Activated naive CD8-positive, alpha-beta T cell (primary cell): ENCODE results near the gene H6PD.

Source experiments
- H3K27ac Mint-ChIP-seq: one replicate; pipeline ENCODE4 v1.8.0; 2021; ENCODE audit warnings: mixed read lengths
- H3K27me3 Mint-ChIP-seq: one replicate; pipeline ENCODE4 v1.8.0; 2021; ENCODE audit warnings: mixed read lengths
- H3K36me3 Mint-ChIP-seq: one replicate; pipeline ENCODE4 v1.8.0; 2021; ENCODE audit warnings: mixed read lengths
- H3K4me1 Mint-ChIP-seq: one replicate; pipeline ENCODE4 v1.8.0; 2021; ENCODE audit warnings: low read depth, mixed read lengths
- H3K4me3 Mint-ChIP-seq: one replicate; pipeline ENCODE4 v1.8.0; 2021; ENCODE audit warnings: mild to moderate bottlenecking, mixed read lengths
- H3K9me3 Mint-ChIP-seq: one replicate; pipeline ENCODE4 v1.8.0; 2021; ENCODE audit warnings: low read depth, mixed read lengths

The H6PD gene

DNA sequence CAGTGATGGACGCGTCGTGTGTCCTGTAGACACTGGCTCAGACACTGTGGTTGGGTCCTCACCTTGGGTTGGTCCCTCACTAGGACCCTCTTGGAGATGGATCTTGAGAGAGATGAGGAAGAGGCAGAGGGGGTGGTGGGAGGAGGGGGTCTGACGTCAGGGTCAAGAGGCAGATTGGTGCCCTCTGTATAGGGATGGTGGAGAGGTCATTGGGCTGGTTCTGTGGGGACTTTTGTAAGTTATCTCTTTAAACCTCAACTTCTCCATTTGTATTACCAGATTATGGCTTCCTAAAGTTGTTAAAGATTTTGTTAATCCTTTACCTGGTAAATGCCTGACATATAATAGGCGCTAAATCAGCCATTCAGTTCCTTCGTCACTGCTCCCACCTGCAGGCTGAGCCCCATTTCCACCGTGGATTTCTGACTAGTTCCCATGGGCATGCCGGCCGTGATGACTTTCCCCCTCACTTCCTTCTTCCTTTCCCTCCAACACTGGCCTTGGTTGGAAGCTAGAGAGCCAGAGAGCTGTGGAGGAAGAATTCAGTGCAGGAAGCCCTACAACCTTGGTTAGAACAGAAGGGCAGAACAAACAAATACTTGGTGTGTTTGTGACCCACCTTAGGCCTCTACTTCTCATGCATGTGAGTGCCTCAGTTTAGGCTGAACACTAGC lies 8.6 kb downstream of the H6PD start:
- Mint-ChIP-seq H3K27ac (no peak overlapping the region), H3K36me3 (no peaks in the 10 kb centered on the region), H3K4me3 (no peak overlapping the region), H3K4me1 (peaks cover 44% of the 10 kb centered on the region), H3K27me3 (no peaks in the 10 kb centered on the region), H3K9me3 (no peaks in the 10 kb centered on the region)

DNA sequence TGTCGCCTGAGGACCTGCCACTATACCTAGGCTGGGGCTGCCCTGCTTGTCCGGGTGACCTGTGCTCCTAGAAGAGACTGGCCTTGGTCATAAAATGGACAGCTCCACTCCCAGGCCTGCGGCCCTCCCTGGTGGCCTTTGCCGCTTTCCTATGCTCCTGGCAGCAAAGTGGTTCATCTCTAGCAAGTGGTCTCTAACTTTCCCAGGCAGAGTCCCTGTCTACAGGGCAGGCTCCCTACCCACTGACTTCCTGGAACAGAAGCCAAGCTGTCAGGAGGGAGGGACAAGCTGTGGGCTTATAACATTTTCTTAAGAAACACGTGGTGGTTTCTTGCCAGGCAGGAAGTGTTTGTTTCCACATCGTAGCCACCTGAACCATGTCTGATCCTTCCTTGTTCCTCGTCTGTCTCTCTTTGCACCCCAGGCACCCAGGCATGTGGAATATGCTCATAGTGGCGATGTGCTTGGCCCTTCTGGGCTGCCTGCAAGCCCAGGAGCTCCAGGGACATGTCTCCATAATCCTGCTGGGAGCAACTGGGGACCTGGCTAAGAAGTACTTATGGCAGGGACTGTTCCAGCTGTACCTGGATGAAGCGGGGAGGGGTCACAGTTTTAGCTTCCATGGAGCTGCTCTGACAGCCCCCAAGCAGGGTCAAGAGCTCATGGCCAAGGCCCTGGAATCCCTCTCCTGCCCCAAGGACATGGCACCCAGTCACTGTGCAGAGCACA lies 10.1 kb downstream of the H6PD start:
- Mint-ChIP-seq H3K9me3 (no peaks in the 10 kb centered on the region), H3K4me1 (peaks cover 34% of the 10 kb centered on the region), H3K36me3 (no peaks in the 10 kb centered on the region), H3K27ac (peak overlapping the region; percentile 61), H3K27me3 (no peaks in the 10 kb centered on the region), H3K4me3 (no peak overlapping the region)

DNA sequence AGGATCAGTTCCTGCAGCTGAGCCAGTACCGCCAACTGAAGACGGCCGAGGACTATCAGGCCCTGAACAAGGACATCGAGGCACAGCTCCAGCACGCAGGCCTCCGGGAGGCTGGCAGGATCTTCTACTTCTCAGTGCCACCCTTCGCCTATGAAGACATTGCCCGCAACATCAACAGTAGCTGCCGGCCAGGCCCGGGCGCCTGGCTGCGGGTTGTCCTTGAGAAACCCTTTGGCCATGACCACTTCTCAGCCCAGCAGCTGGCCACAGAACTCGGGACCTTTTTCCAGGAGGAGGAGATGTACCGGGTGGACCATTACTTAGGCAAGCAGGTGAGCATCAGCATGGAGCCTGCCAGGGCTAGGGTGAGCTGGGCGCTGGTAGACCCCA lies 10.7 kb downstream of the H6PD start:
- no peaks in the 10 kb centered on the region for H3K36me3 Mint-ChIP-seq
- H3K9me3 Mint-ChIP-seq = no peaks in the 10 kb centered on the region
- H3K27ac Mint-ChIP-seq = no peak overlapping the region
- H3K27me3 Mint-ChIP-seq = no peaks in the 10 kb centered on the region
- peaks cover 28% of the 10 kb centered on the region for H3K4me1 Mint-ChIP-seq
- no peak overlapping the region for H3K4me3 Mint-ChIP-seq

DNA sequence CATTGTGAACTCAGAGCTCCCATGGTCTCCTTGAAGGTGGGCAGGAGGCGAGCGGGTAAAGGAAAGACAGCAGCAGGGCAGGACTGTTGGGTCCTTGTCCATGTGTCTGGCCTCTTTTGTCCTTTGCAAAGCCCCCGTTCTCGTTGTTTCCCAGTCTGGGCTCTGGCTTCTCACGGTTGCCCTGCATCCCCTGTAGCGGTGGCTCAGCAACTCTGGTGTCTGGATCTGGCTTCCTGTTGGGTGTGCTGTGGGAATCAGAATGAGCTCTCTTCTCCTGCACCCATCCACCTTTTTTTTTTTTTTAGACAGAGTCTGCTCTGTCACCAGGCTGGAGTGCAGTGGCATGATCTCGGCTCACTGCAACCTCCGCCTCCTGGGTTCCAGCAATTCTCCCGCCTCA lies 11.1 kb downstream of the H6PD start:
- no peaks in the 10 kb centered on the region for H3K27me3 Mint-ChIP-seq
- peaks cover 24% of the 10 kb centered on the region for H3K4me1 Mint-ChIP-seq
- no peaks in the 10 kb centered on the region for H3K9me3 Mint-ChIP-seq
- H3K27ac Mint-ChIP-seq = no peak overlapping the region
- no peaks in the 10 kb centered on the region for H3K36me3 Mint-ChIP-seq
- no peak overlapping the region for H3K4me3 Mint-ChIP-seq

DNA sequence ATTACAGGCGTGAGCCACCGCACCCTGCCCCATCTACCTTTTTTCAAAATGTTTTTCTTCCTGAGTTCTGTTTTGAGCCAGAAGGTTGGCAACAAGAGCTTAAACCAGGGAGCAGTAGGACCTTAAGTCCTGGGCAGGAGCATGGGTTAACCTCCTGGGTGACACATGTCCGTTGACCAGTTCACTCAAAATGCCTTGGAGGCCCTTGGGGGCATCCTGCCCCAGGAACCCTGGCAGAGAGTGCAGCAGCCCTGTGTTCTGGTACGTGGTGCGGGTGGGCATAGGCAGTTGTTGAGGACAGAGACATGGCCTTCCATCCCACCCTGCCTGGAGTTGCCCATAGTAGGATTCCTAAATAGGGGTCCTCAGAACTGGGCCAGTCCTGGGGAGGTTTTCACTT lies 11.6 kb downstream of the H6PD start:
- Mint-ChIP-seq H3K36me3 (no peaks in the 10 kb centered on the region), H3K4me1 (peaks cover 21% of the 10 kb centered on the region), H3K27ac (no peak overlapping the region), H3K27me3 (no peaks in the 10 kb centered on the region), H3K9me3 (no peaks in the 10 kb centered on the region), H3K4me3 (no peak overlapping the region)

DNA sequence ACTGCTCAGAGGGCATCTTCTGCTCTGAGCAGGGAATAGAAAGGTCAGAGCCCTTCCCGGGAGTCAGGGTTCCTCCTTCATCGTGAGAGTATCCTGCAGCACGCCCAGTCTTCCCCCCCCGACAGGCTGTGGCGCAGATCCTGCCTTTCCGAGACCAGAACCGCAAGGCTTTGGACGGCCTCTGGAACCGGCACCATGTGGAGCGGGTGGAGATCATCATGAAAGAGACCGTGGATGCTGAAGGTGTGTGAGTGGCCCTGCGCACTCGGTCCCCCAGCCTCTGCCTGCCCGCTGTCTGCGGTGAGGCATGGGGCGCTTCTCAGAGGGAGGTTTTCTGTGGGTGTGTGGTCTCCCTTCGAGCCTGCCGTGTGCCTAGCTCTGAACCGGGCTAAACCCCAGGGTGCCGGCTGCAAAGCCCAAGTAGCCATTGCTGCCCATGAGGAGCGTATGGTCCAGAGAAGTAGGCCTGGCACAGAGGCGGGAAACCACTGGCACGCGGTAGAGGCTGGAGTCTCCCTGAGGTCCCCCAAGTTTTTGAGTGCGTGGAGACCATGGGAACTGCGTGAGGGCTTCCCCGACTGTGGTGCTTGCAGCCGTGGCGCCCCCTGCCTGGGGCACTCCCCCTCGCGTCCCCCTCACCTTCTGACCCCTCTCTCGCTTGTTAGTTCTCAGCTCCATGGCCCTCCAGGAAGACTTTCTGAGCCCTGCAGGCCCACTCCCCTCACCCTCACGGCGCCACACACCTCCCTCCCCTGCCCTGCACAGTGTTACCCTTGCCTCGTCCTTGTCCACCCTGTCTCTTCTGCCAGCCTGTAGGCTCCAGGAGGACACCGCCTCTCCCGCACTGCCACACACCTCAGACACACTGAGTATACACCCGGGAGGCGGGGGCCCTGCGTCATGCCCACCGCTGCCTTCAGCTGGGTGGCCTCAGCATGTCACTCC lies 12.5 kb downstream of the H6PD start:
- no peaks in the 10 kb centered on the region for H3K27me3 Mint-ChIP-seq
- H3K9me3 Mint-ChIP-seq = no peaks in the 10 kb centered on the region
- no peak overlapping the region for H3K27ac Mint-ChIP-seq
- peaks cover 20% of the 10 kb centered on the region for H3K4me1 Mint-ChIP-seq
- no peaks in the 10 kb centered on the region for H3K36me3 Mint-ChIP-seq
- H3K4me3 Mint-ChIP-seq = no peak overlapping the region

DNA sequence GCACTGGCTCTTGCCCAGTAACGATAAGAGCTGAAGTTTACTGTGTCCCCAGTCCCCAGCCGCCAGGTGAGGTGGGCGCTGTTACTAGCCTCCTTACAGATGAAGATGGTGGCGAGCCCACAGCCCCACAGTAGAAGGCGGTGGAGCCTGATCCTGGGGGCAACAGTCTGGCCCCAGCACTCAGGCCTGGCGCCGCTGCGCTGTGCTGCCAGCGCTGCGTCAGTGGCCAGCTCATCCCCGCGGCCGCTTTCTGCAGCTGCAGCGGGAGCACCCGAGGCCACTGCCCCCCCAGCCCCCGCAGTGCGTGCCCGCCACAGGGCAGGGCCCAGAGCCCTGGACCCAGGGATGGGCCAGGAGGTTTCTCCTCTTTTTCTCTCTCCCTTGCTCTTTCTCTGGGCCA lies 13.3 kb downstream of the H6PD start:
- H3K4me3 Mint-ChIP-seq = no peak overlapping the region
- H3K27ac Mint-ChIP-seq = no peak overlapping the region
- H3K27me3 Mint-ChIP-seq = no peaks in the 10 kb centered on the region
- no peaks in the 10 kb centered on the region for H3K36me3 Mint-ChIP-seq
- H3K9me3 Mint-ChIP-seq = no peaks in the 10 kb centered on the region
- peaks cover 19% of the 10 kb centered on the region for H3K4me1 Mint-ChIP-seq

DNA sequence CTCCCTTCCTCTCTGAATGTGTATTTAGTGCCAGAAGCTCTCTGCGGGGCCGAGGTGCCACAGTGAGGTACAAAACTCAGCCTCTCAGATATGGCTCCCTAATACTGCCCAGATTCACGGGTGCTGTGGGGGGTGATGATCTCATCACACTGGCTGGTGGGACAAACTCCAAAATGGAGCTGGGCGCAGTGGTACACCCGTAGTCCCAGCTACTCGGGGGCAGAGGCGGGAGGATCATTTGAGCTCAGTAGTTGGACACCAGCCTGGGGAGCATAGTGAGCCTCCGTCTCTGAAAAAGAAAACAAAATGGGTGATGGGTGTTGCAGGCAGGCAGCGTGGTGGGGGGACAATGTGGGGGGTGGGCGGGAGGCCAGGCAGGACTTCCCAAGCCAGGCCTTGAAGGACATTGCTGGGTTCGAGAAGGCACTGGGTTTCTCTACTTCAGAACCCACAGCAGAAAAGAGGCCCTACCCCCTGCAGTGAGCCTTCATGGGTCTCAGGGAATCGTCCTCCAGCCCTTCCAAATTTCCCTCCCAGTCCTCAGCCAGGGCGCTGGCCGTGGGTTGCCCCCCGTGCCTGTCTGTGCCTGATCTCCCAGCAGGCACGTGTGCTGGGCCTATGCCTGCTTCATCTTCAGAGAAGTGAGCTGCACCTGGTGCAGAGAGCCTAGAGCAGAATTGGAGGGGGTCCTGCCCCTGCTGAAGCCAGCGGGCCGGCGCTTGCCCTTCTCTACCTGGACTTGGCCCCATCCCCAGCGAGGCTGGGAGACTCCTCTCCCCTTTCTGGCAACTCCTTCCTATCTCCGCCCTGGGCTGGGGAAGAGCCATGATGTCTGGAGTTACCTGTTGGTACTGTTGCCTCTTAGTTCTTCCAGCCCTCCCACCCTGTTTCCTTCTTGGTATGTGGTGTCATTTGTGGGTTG lies 14.0 kb downstream of the H6PD start:
- Mint-ChIP-seq H3K9me3 (no peaks in the 10 kb centered on the region), H3K27me3 (no peaks in the 10 kb centered on the region), H3K27ac (no peak overlapping the region), H3K36me3 (no peaks in the 10 kb centered on the region), H3K4me1 (peaks cover 14% of the 10 kb centered on the region), H3K4me3 (no peak overlapping the region)

DNA sequence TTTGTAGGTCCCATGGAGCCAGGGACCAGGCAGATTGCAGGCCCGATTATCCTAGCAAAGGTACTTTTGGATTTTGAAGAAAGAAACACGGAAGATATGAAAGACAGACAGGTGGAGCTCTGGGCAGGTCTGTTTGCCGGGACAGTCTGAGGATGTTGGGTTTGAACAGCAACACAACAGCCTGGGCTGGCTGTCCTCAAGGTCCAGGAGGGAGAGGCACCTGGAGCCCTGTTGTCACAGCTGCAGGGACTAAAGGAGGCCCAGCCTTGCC lies 14.6 kb downstream of the H6PD start:
- Mint-ChIP-seq H3K4me3 (no peak overlapping the region), H3K27ac (no peak overlapping the region)

DNA sequence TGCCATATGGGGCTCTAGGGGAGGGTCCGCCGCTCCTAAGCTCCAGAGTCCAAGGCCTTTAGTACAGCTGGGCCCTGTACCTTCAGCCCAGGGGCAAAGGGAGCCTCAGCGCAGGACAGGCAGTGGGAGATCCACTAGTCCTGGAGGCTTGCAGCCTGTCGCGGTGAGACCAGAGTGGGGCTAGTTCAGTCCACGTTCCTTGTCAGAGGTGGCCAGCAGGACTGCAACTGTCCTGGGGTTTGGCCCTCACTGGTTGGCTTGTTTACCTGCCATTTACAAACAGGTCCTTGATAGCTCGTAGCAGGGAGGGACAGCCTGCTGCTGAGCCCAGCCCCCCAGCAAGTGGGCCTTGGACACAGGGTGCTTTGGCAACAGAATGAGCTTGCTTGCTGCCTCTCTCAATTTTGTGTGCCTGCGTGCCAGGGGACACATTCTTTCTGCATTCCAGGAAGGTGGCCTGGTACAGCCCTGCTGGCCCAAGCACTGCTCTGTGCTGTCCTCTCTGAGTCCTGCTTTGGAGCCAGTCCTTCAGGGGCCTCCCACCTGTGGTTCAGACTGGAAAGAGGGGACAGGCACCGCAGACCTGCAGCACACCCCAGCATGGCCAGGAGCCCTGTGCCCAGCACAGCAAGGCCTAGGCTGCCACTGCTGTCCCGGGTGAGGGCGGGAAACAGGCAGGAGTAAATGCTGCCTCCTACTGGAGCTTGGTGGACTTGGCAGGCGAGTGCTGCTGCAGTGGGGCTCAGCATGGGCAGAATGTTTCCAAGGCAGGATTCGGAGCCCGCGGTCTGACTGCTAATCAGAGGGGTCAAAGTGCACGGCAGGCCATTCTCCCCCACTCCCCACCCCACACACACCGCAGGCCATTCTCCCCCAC lies 15.2 kb downstream of the H6PD start:
- Mint-ChIP-seq H3K27me3 (no peaks in the 10 kb centered on the region), H3K27ac (no peak overlapping the region), H3K4me1 (peaks cover 12% of the 10 kb centered on the region), H3K36me3 (no peaks in the 10 kb centered on the region), H3K9me3 (no peaks in the 10 kb centered on the region), H3K4me3 (no peak overlapping the region)

More for the DNA sequence above, 14.6 kb downstream of the H6PD start:
- Mint-ChIP-seq H3K27me3 (no peaks in the 10 kb centered on the region), H3K9me3 (no peaks in the 10 kb centered on the region), H3K4me1 (peaks cover 12% of the 10 kb centered on the region), H3K36me3 (no peaks in the 10 kb centered on the region)

DNA sequence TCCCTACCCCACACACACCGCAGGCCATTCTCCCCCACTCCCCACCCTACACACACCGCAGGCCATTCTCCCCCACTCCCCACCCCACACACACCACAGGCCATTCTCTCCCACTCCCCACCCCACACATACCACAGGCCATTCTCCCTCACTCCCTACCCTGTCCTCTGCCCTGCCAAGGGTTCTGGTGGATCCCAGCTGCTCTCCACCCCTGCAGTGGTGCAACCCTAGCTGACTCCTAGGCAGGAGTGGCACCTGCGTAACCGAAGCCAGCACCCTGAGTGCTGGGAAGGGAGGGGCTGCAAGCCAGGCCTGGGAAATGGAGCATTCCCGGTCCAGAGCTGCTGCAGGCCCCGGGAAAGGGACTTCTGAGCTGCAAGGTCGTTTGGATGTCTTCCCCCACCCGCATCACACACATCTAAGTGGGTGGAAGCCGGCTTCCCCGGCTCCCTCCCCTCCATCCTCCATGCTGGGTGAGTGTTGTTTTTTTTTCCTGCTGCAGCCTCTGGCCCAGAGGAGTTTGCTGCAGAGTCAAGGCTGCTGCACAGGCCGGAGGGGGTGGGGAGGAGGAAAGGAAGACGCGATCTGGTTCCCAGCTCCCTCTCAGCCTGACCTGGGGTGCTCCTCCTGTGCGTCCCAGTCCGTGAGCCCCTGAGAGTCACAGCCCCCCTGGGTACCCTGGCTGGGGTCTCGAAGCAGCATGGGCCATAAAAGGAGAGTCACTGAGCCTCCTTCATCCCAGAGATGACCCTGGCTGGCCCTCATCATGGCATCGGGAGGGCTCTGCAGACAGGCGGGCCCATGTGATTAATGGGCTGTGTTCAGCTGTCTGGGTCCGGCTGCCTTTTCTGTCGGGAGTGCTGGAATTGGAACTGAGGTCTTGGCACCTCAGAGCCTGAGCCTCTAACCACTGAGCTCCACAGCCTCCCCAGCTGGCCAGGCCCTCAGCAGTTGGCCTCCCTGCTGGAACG lies 16.1 kb downstream of the H6PD start:
- H3K27me3 Mint-ChIP-seq = no peaks in the 10 kb centered on the region
- no peaks in the 10 kb centered on the region for H3K36me3 Mint-ChIP-seq
- H3K27ac Mint-ChIP-seq = no peak overlapping the region
- peaks cover 12% of the 10 kb centered on the region for H3K4me1 Mint-ChIP-seq
- no peak overlapping the region for H3K4me3 Mint-ChIP-seq
- no peaks in the 10 kb centered on the region for H3K9me3 Mint-ChIP-seq

DNA sequence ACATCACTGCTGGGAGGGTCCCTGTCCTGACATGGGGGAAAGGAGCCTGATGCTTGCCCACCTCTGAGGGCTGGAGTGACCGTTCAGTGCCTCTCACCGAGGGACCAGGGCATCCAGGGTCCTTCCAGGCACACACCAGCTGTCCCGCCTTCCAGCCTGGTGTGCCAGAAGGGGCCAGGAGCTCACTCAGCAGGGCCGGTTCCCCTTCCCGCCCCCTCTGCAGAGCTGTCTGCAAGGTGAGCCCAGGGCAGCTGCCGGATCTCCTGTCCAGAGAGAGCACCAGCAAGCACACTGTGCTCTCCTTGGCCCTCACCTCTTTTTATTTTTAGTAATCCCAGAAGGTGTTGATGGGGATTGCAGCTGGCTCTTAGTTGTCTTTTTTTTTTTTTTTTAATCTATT lies 16.9 kb downstream of the H6PD start:
- no peaks in the 10 kb centered on the region for H3K9me3 Mint-ChIP-seq
- H3K4me3 Mint-ChIP-seq = no peak overlapping the region
- no peak overlapping the region for H3K27ac Mint-ChIP-seq
- peaks cover 12% of the 10 kb centered on the region for H3K4me1 Mint-ChIP-seq
- H3K36me3 Mint-ChIP-seq = no peaks in the 10 kb centered on the region
- H3K27me3 Mint-ChIP-seq = no peaks in the 10 kb centered on the region

DNA sequence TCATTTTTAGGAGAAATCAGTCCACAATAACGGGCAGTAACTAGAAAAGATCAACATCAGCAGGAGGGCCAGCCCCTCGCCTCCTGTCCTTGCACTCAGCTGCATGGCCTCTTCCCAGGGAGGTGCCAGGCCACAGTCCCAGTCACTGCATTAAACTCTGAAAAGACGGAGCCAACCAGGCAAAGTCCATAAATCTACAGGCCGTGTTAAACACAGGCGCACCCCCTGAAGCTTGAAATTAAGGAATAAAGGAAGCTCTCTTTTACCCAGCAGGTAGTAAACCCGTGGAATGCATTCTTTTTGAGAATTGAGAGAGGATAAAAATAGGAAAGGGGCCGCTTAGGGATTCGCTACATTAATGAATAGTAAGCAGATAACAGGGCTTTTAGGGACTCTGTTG lies 18.4 kb downstream of the H6PD start:
- Mint-ChIP-seq H3K9me3 (no peaks in the 10 kb centered on the region), H3K4me1 (peaks cover 17% of the 10 kb centered on the region), H3K4me3 (no peak overlapping the region), H3K27ac (no peak overlapping the region), H3K27me3 (no peaks in the 10 kb centered on the region), H3K36me3 (peaks cover 5% of the 10 kb centered on the region)
